ENCODE results near the gene ERMP1.
A peak's percentile ranks its signal among the peaks of the same experiment; 100 is the strongest.

The ERMP1 gene

GRCh38 chr9:5854063-5854790 is 21.3 kb upstream of the ERMP1 start:
- no peak for DNase-seq

GRCh38 chr9:5853617-5854016 is 20.7 kb upstream of the ERMP1 start:
- no peak for DNase-seq

- DNase-seq: no peak
These were observed 20.1 kb upstream of the ERMP1 start for GRCh38 chr9:5852987-5853386.

- no peak for DNase-seq
These were observed 18.5 kb upstream of the ERMP1 start for GRCh38 chr9:5851445-5851844.

- DNase-seq: no peak
These were observed 17.8 kb upstream of the ERMP1 start for GRCh38 chr9:5850724-5851122.

GRCh38 chr9:5848372-5848882 is 15.5 kb upstream of the ERMP1 start:
- DNase-seq: no peak

- DNase-seq: no peak
These were observed 13.6 kb upstream of the ERMP1 start for GRCh38 chr9:5846501-5846921.

- DNase-seq: peak in 1 of 2 experiments; percentile 60
These were observed 13.2 kb upstream of the ERMP1 start for GRCh38 chr9:5846096-5846495.

- DNase-seq: no peak
These were observed 12.2 kb upstream of the ERMP1 start for GRCh38 chr9:5845157-5845531.

GRCh38 chr9:5843794-5844471 is 11.0 kb upstream of the ERMP1 start:
- peak in 1 of 2 experiments; percentile 4 for DNase-seq

- DNase-seq: no peak
These were observed 10.2 kb upstream of the ERMP1 start for GRCh38 chr9:5842929-5843793.

GRCh38 chr9:5841771-5842573 is 9.1 kb upstream of the ERMP1 start:
- no peak for DNase-seq

GRCh38 chr9:5840788-5841187 is 7.9 kb upstream of the ERMP1 start:
- DNase-seq: no peak

- DNase-seq: no peak
These were observed 6.6 kb upstream of the ERMP1 start for GRCh38 chr9:5839572-5839902.

- no peak for DNase-seq
These were observed 6.1 kb upstream of the ERMP1 start for GRCh38 chr9:5838884-5839571.

- DNase-seq: no peak
These were observed 2.9 kb upstream of the ERMP1 start for GRCh38 chr9:5835808-5836207.

- DNase-seq: no peak
These were observed 1.3 kb upstream of the ERMP1 start for GRCh38 chr9:5834214-5834613.

GRCh38 chr9:5832071-5832537 is 813 bp downstream of the ERMP1 start:
- peak in 1 of 2 experiments; percentile 40 for DNase-seq

- DNase-seq: no peak
These were observed 6.9 kb downstream of the ERMP1 start for GRCh38 chr9:5825895-5826622.

GRCh38 chr9:5825223-5825622 is 7.7 kb downstream of the ERMP1 start:
- no peak for DNase-seq

- DNase-seq: no peak
These were observed 12.5 kb downstream of the ERMP1 start for GRCh38 chr9:5820425-5820824.
